Mesenchymal stem cell (in vitro differentiated cells and primary cell): ENCODE results near the gene MAPK10.

Experiments
- DNase-seq: peaks from one replicate; pipeline ENCODE4 v3.0.0-alpha.2; 2013
- H2AFZ ChIP-seq: one replicate; pipeline ENCODE4 v1.6.1; 2013; ENCODE audit warnings: low read depth, mild to moderate bottlenecking, control low read depth, inconsistent platforms, low read length, moderate library complexity
- H2AK5ac ChIP-seq: 2 replicates; pipeline ENCODE4 v1.6.1; 2013; ENCODE audit warnings: low read length, moderate library complexity, mild to moderate bottlenecking, inconsistent platforms; ENCODE audit not compliant: severe bottlenecking
- H2BK120ac ChIP-seq: one replicate; pipeline ENCODE4 v1.6.1; 2013; ENCODE audit warnings: low read depth, mild to moderate bottlenecking, inconsistent platforms, low read length, moderate library complexity
- H2BK12ac ChIP-seq, 2 experiments: one replicate each; pipeline ENCODE4 v1.6.1; 2013; ENCODE audit warnings: inconsistent platforms in 2 of 2, low read length in 2 of 2, mild to moderate bottlenecking in 2 of 2, moderate library complexity in 2 of 2, control low read depth in 1 of 2
- H2BK15ac ChIP-seq: one replicate; pipeline ENCODE4 v1.6.1; 2013; ENCODE audit warnings: mild to moderate bottlenecking, low read depth, inconsistent platforms; ENCODE audit not compliant: poor library complexity, severe bottlenecking
- H2BK5ac ChIP-seq: 2 replicates; pipeline ENCODE4 v1.6.1; 2013; ENCODE audit warnings: low read depth, mild to moderate bottlenecking, low read length, control low read depth, inconsistent platforms; ENCODE audit not compliant: poor library complexity, severe bottlenecking
- H3K14ac ChIP-seq, 2 experiments: one replicate each; pipeline ENCODE4 v1.6.1; 2013; ENCODE audit warnings: inconsistent platforms in 2 of 2, low read length in 2 of 2, control low read depth in 1 of 2, mild to moderate bottlenecking in 1 of 2, moderate library complexity in 1 of 2
- H3K18ac ChIP-seq, 2 experiments: one replicate each; pipeline ENCODE4 v1.6.1; 2013; ENCODE audit warnings: inconsistent platforms in 2 of 2, low read length in 2 of 2, control low read depth in 1 of 2, low read depth in 1 of 2, mild to moderate bottlenecking in 1 of 2
- H3K23ac ChIP-seq, 2 experiments: one replicate each; pipeline ENCODE4 v1.6.1; 2013; ENCODE audit warnings: inconsistent platforms in 2 of 2, low read length in 2 of 2, mild to moderate bottlenecking in 2 of 2, moderate library complexity in 2 of 2, control low read depth in 1 of 2
- H3K27ac ChIP-seq: 2 replicates; pipeline ENCODE4 v1.5.1; 2013; ENCODE audit warnings: mild to moderate bottlenecking, moderate library complexity, low read length, control low read depth, inconsistent platforms; ENCODE audit not compliant: poor library complexity, severe bottlenecking
- H3K27me3 ChIP-seq, 2 experiments: 2 replicates each; pipeline versions ENCODE4 v1.6.1 to v1.7.0; 2013; ENCODE audit warnings: low read length in 2 of 2, mild to moderate bottlenecking in 2 of 2, moderate library complexity in 2 of 2, control low read depth in 1 of 2, inconsistent platforms in 1 of 2; ENCODE audit not compliant: control insufficient read depth in 1 of 2, insufficient read depth in 1 of 2
- H3K36me3 ChIP-seq, 2 experiments: 2 replicates each; pipeline versions ENCODE4 v1.6.1 to v1.7.0; 2013; ENCODE audit warnings: low read length in 2 of 2, control low read depth in 1 of 2, inconsistent platforms in 1 of 2, low read depth in 1 of 2, mild to moderate bottlenecking in 1 of 2; ENCODE audit not compliant: insufficient read depth in 2 of 2, control insufficient read depth in 1 of 2
- H3K4ac ChIP-seq, 2 experiments: one replicate each; pipeline ENCODE4 v1.6.1; 2013; ENCODE audit warnings: inconsistent platforms in 2 of 2, low read length in 2 of 2, mild to moderate bottlenecking in 2 of 2, moderate library complexity in 2 of 2, control low read depth in 1 of 2, low read depth in 1 of 2
- H3K4me1 ChIP-seq: 2 replicates; pipeline ENCODE4 v1.6.1; 2013; ENCODE audit warnings: low read depth, low read length, control low read depth; ENCODE audit not compliant: control insufficient read depth, insufficient read depth
- H3K4me2 ChIP-seq: 2 replicates; pipeline ENCODE4 v1.6.1; 2013; ENCODE audit warnings: low read length, mild to moderate bottlenecking, inconsistent platforms; ENCODE audit not compliant: poor library complexity, severe bottlenecking
- H3K4me3 ChIP-seq, 2 experiments: 2 replicates each; pipeline versions ENCODE4 v1.5.1 to v1.7.0; 2013; ENCODE audit warnings: low read length in 2 of 2, mild to moderate bottlenecking in 2 of 2, control low read depth in 1 of 2, low read depth in 1 of 2; ENCODE audit not compliant: insufficient read depth in 1 of 2
- H3K79me1 ChIP-seq: replicated peaks from 2 replicates; pipeline ENCODE4 v1.6.1; 2013; ENCODE audit warnings: mild to moderate bottlenecking, control low read depth, low read length, inconsistent platforms; ENCODE audit not compliant: poor library complexity, severe bottlenecking
- H3K9ac ChIP-seq: 2 replicates; pipeline ENCODE4 v1.7.0; 2013; ENCODE audit warnings: mild to moderate bottlenecking, low read length, moderate library complexity
- H3K9me3 ChIP-seq: 2 replicates; pipeline ENCODE4 v1.7.0; 2013; ENCODE audit warnings: mild to moderate bottlenecking, low read length; ENCODE audit not compliant: control insufficient read depth
- H4K8ac ChIP-seq: one replicate; pipeline ENCODE4 v1.6.1; 2013; ENCODE audit warnings: inconsistent platforms, mild to moderate bottlenecking, low read length, moderate library complexity
- H4K91ac ChIP-seq: one replicate; pipeline ENCODE4 v1.6.1; 2013; ENCODE audit warnings: mild to moderate bottlenecking, low read length, inconsistent platforms
- WGBS: methylation state at CpG from one replicate; pipeline ENCODE4 v1.1.7; 2013; ENCODE audit warnings: mixed read lengths; 5-methylcytosine and 5-hydroxymethylcytosine counted together

Gene MAPK10

DNA sequence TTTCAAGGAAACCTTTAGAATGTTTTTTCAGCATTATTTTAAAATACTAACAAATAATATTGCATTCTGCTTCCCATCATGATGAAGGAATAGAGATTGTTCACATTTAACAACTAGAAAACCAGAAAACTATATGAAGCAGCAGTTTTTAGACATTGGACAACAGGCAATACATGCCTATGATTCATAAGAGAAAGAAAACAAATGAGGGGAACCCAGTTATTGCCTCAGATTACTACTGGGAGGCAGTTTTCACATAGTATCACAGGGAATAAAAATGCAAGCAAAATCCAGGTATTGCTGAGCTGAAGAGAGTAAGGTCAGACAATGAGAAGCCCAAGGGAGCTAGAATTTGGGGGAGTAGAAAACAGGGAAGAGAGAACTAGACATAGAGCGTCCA, 373.6 kb downstream of the MAPK10 start:
- no peak overlapping the region for H3K4ac ChIP-seq
- H3K79me1 ChIP-seq = no peaks in the 10 kb centered on the region
- no peaks in the 10 kb centered on the region for H3K27me3 ChIP-seq
- H4K8ac ChIP-seq = no peak overlapping the region
- no peak overlapping the region for H2AFZ ChIP-seq
- no peak overlapping the region for H3K9ac ChIP-seq
- no peak overlapping the region for H3K4me3 ChIP-seq
- no peak overlapping the region for H4K91ac ChIP-seq
- H3K9me3 ChIP-seq = no peaks in the 10 kb centered on the region
- H3K4me1 ChIP-seq = no peaks in the 10 kb centered on the region
- DNase-seq = no peak
- H2BK12ac ChIP-seq = no peak overlapping the region
- no peak overlapping the region for H2AK5ac ChIP-seq
- no peak overlapping the region for H3K18ac ChIP-seq
- H2BK120ac ChIP-seq = no peak overlapping the region
- H2BK5ac ChIP-seq = no peak overlapping the region
- peaks cover 0 to 74% of the 10 kb centered on the region in 2 experiments for H3K36me3 ChIP-seq
- no peak overlapping the region for H3K27ac ChIP-seq
- no peak overlapping the region for H3K4me2 ChIP-seq
- peak overlapping the region in 1 of 2 experiments; percentile 90 for H3K23ac ChIP-seq
- 100% methylated on average over 1 of the region's 1 CpG for WGBS
- H2BK15ac ChIP-seq = no peak overlapping the region
- no peak overlapping the region for H3K14ac ChIP-seq

DNA sequence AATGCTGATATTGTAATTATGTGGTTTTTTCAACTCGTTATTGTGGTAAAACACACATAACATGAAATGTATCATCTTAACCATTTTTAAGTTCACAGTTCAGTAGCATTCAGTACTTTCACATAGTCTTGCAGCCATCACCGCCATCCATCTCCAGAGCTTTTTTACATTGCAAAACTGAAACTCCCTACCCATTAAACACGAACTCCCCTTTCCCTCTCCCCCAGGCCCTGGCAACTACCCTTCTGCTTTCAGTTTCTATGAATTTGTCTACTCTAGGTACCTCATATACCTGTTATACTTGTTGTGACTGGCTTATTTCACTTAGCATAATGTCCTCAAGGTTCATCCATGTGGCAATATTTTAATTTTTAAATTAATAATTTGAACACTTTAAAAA, 380.6 kb downstream of the MAPK10 start:
- no peak overlapping the region for H2BK15ac ChIP-seq
- H4K91ac ChIP-seq = no peak overlapping the region
- no peak overlapping the region for H3K23ac ChIP-seq
- H3K9ac ChIP-seq = no peak overlapping the region
- no peak overlapping the region for H3K18ac ChIP-seq
- H3K4me3 ChIP-seq = no peak overlapping the region
- no peak overlapping the region for H3K27ac ChIP-seq
- H3K4me2 ChIP-seq = no peak overlapping the region
- peaks cover 0 to 94% of the 10 kb centered on the region in 2 experiments for H3K36me3 ChIP-seq
- 100% methylated on average over 3 of the region's 3 CpGs for WGBS
- no peaks in the 10 kb centered on the region for H3K9me3 ChIP-seq
- H2BK5ac ChIP-seq = no peak overlapping the region
- no peak overlapping the region for H3K4ac ChIP-seq
- no peak overlapping the region for H4K8ac ChIP-seq
- no peaks in the 10 kb centered on the region for H3K79me1 ChIP-seq
- H3K27me3 ChIP-seq = no peaks in the 10 kb centered on the region
- no peak overlapping the region for H2AFZ ChIP-seq
- no peak overlapping the region for H2BK120ac ChIP-seq
- no peak for DNase-seq
- no peak overlapping the region for H3K14ac ChIP-seq
- no peaks in the 10 kb centered on the region for H3K4me1 ChIP-seq
- no peak overlapping the region for H2BK12ac ChIP-seq
- H2AK5ac ChIP-seq = no peak overlapping the region

DNA sequence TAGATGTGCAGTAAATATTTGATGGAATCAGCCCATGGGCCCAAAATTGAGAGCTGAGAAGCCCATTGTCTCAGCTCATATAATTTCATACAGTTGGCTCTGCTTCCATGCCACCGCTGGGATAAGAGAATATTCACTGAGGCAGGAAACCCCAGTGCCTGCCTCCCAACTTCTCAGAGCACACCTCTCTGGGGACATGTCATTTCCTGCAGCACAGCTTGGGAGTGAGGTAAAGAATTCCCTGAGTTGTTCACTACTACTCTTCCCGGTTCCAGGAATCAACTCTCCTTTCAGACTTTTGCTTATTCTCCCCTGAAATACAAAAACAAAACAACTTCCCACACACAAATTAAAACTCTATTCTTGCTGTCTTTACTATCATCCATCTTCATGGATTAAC, 389.3 kb downstream of the MAPK10 start:
- Histone ChIP-seq H3K4me2 (no peak overlapping the region), H2BK15ac (no peak overlapping the region), H3K27ac (no peak overlapping the region), H3K4me1 (no peaks in the 10 kb centered on the region), H3K79me1 (peaks cover 4% of the 10 kb centered on the region), H4K91ac (no peak overlapping the region), H3K4ac (no peak overlapping the region), H3K9me3 (peaks cover 3% of the 10 kb centered on the region), H4K8ac (no peak overlapping the region), H2BK12ac (no peak overlapping the region), H3K4me3 (no peak overlapping the region), H2AFZ (no peak overlapping the region), H2AK5ac (no peak overlapping the region), H3K36me3 (peaks cover 0 to 30% of the 10 kb centered on the region in 2 experiments), H3K18ac (no peak overlapping the region), H3K27me3 (no peaks in the 10 kb centered on the region), H3K23ac (no peak overlapping the region), H3K14ac (no peak overlapping the region), H2BK120ac (no peak overlapping the region), H2BK5ac (no peak overlapping the region), H3K9ac (peak overlapping the region; percentile 46)
- DNase-seq = no peak
- 75% methylated on average over 2 of the region's 2 CpGs for WGBS

DNA sequence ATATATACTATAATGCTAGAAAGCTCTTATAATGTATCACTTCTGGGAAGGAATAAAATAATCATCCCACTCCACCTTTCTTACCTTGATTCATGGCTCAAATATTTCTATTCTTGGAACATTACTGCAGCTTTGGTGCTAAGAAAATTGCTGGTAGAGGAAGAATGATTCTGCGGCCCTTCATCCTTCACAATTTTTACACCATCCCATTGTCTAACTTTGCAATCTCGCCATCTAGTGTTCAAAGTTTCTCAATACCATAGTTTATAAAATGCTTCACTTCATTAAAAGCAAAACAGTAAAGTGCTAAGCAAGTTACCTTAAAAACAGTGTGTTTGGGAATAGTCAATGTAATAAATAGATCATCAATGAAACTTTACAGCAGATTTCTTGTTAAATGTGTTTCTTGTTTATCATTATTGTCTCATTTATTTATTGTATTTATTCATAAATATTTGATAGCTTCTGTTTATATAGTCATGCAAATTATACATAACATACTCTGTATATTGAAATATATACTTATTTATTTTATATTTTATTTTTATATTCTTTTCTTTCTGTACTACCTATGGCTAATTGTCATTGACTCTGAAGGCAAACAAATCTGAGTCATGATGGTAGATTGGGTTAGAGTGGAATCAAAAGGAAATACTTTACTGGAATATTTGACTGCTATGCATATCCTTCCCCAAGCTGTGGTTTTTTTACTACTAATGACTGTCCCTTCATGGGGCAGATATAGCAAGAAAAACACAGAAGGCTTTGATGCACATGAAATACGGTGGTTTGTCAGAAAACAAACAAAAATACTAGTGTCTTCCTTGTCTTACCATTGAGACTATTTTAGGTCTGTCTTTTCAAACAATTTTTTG, 390.7 kb downstream of the MAPK10 start:
- H3K4me1 ChIP-seq = no peaks in the 10 kb centered on the region
- peak; percentile 72 for DNase-seq
- H3K79me1 ChIP-seq = peaks cover 4% of the 10 kb centered on the region
- peaks cover 3% of the 10 kb centered on the region for H3K9me3 ChIP-seq
- WGBS = 25% methylated on average over 1 of the region's 3 CpGs
- peak overlapping the region; percentile 46 for H3K9ac ChIP-seq
- H3K4ac ChIP-seq = no peak overlapping the region
- no peak overlapping the region for H2AFZ ChIP-seq
- H3K27ac ChIP-seq = no peak overlapping the region
- H3K27me3 ChIP-seq = no peaks in the 10 kb centered on the region
- no peak overlapping the region for H3K23ac ChIP-seq
- no peak overlapping the region for H3K14ac ChIP-seq
- H2BK12ac ChIP-seq = no peak overlapping the region
- H3K4me3 ChIP-seq = no peak overlapping the region
- no peak overlapping the region for H3K18ac ChIP-seq
- no peak overlapping the region for H2BK15ac ChIP-seq
- no peak overlapping the region for H2AK5ac ChIP-seq
- H2BK5ac ChIP-seq = no peak overlapping the region
- H3K36me3 ChIP-seq = peaks cover 0 to 17% of the 10 kb centered on the region in 2 experiments
- no peak overlapping the region for H3K4me2 ChIP-seq
- H4K91ac ChIP-seq = no peak overlapping the region
- no peak overlapping the region for H4K8ac ChIP-seq
- H2BK120ac ChIP-seq = no peak overlapping the region
